ENCODE results near the gene CTNNBL1. TPM values are rescaled to one million over a fixed set of nuclear protein-coding genes. Genes with fewer than 3 reads are reported as not detected.

CTNNBL1 gene
- total and polyA plus RNA-seq, 2 experiments from 2014 or later = 27.6 to 55.0 TPM

DNA sequence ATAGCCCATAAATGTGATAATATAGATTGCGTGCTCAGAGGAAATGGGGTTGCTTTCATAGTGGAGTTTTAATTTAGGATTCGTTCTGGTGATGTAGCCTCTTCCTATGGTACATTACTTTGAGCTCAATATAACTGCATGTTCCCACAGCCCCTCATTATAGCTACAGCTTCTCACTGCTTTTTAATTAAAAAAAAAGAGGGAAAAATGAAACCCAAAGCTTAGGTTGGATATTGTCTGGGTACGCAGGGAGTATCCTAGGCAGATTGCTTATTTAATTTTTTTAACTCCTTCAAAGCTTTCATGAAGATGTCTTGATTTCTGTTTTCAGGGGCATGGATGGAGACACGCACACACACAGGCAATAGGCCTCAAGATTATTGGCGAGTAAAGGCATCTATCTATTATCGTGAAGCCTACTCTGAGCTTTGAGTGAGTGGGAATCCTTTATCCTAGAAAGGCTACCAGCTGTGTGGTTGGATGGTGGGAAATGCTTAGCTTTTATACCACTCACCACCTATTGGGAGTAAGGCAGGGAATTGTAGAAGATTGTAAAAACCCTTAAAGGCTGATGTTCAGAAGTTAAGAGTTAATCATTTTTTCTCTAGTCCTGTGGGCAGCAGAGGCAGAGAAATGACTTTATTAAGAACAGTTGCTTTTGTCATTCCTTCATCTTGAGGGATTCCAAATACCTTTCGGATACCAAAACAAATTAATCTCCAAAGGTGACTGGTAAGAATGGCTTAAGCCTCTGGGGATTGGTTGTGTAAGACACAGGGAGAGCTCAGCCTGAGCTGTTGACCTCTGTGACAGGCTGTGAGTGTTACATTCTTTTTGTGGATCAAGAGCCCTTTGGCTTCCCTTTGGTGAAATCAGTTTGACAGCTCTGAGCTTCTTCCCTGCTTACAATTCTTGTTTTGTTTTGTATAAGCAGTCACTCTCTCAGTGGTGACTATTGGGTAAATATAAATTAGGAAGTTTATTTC, 33.4 kb downstream of the CTNNBL1 start:
- Histone ChIP-seq H2AFZ (no peak overlapping the region), H3K4me1 (ENCODE audit: insufficient read depth) (peaks cover 22% of the 10 kb centered on the region), H3K27me3 (no peaks in the 10 kb centered on the region), H3K4me2 (no peak overlapping the region), H3K9me3 (ENCODE audit: low read depth) (no peaks in the 10 kb centered on the region), H3K36me3 (replicated peaks; ENCODE audit: insufficient read depth, low read depth) (no peaks in the 10 kb centered on the region), H3K27ac (peak overlapping the region; percentile 32), H3K4me3 (no peak overlapping the region), H4K20me1 (ENCODE audit: insufficient read depth, poor library complexity, severe bottlenecking) (no peaks in the 10 kb centered on the region), H3K79me2 (peaks cover 69% of the 10 kb centered on the region), H3K9me2 (replicated peaks; ENCODE audit: insufficient read depth) (no peaks in the 10 kb centered on the region)
- no peak for TF ChIP-seq EZH2phosphoT487 (IDR thresholded peaks at IDR 0.05; ENCODE audit: low read depth, severe bottlenecking, unreplicated experiment)
- TF ChIP-seq EZH2 (IDR thresholded peaks at IDR 0.05; ENCODE audit: borderline replicate concordance) = no peak
- TF ChIP-seq, protein P1, sequence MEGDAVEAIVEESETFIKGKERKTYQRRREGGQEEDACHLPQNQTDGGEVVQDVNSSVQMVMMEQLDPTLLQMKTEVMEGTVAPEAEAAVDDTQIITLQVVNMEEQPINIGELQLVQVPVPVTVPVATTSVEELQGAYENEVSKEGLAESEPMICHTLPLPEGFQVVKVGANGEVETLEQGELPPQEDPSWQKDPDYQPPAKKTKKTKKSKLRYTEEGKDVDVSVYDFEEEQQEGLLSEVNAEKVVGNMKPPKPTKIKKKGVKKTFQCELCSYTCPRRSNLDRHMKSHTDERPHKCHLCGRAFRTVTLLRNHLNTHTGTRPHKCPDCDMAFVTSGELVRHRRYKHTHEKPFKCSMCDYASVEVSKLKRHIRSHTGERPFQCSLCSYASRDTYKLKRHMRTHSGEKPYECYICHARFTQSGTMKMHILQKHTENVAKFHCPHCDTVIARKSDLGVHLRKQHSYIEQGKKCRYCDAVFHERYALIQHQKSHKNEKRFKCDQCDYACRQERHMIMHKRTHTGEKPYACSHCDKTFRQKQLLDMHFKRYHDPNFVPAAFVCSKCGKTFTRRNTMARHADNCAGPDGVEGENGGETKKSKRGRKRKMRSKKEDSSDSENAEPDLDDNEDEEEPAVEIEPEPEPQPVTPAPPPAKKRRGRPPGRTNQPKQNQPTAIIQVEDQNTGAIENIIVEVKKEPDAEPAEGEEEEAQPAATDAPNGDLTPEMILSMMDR (IDR thresholded peaks at IDR 0.05; ENCODE audit: poor library complexity) = no peak
- DNase-seq (ENCODE audit: low spot score) = peak; percentile 27
- WGBS (ENCODE audit: low lambda C conversion rate, missing lambda C conversion rate) = 82% methylated on average over 7 of the region's 7 CpGs

DNA sequence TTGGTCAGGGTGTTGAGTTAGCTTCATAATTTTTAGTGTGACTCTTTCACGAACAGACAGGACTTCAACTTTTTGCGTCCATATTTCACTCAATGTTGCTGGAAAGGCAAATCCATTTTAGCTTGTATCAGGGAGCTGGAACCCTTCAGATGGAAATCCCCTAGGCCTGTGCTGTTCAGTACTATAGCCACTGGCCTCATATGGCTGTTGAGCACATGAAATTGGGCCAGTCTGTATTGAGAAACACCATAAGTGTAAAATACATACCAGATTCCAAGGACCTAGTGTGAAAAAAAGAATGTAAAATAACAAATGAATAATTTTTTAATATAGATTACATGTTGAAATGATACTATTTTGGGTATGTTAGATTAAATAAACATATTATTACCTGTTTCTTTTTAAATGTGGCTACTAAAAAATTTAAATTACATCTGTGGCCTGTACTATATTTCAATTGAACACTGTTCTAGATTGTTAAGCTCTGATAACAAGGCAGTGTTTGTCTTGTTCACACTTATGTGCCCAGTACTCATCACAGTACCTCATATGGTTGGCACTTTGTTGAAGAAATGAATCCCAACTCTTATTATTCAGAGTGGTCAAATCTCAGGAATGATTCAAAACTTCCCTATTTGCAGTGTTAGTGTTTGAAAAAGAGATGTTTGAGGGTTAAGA, 34.3 kb downstream of the CTNNBL1 start:
- Histone ChIP-seq H3K79me2 (peaks cover 69% of the 10 kb centered on the region), H3K4me1 (ENCODE audit: insufficient read depth) (peaks cover 23% of the 10 kb centered on the region), H3K9me2 (replicated peaks; ENCODE audit: insufficient read depth) (no peaks in the 10 kb centered on the region), H3K4me3 (no peak overlapping the region), H2AFZ (no peak overlapping the region), H3K4me2 (no peak overlapping the region), H3K27me3 (no peaks in the 10 kb centered on the region), H3K36me3 (replicated peaks; ENCODE audit: insufficient read depth, low read depth) (no peaks in the 10 kb centered on the region), H4K20me1 (ENCODE audit: insufficient read depth, poor library complexity, severe bottlenecking) (no peaks in the 10 kb centered on the region), H3K9me3 (ENCODE audit: low read depth) (no peaks in the 10 kb centered on the region), H3K27ac (peak overlapping the region; percentile 32)
- DNase-seq (ENCODE audit: low spot score) = no peak
- WGBS (ENCODE audit: low lambda C conversion rate, missing lambda C conversion rate) = 80% methylated on average over 2 of the region's 2 CpGs
- TF ChIP-seq EZH2 (IDR thresholded peaks at IDR 0.05; ENCODE audit: borderline replicate concordance) = no peak
- TF ChIP-seq, protein P1 (IDR thresholded peaks at IDR 0.05; ENCODE audit: poor library complexity) = no peak
- no peak for TF ChIP-seq EZH2phosphoT487 (IDR thresholded peaks at IDR 0.05; ENCODE audit: low read depth, severe bottlenecking, unreplicated experiment)

DNA sequence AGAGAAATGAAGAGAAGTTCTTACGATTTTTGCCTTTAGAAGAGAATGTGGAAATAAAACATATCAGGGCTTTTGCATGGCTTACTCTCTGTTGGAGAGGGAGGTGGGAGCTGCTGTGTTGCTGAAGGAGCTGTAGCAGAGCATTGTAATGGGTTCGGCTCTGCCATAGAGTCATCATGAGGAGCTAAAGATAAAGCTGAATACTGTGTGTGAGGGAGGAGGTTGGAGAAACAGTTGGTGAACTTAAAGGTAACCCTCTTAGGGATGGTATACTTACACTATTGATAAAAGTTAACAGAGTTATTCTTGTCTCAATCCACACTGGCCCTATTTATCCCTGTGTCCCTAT, 34.8 kb downstream of the CTNNBL1 start:
- Histone ChIP-seq H3K4me2 (no peak overlapping the region), H3K4me1 (ENCODE audit: insufficient read depth) (peaks cover 27% of the 10 kb centered on the region), H4K20me1 (ENCODE audit: insufficient read depth, poor library complexity, severe bottlenecking) (no peaks in the 10 kb centered on the region), H3K9me3 (ENCODE audit: low read depth) (no peaks in the 10 kb centered on the region), H3K4me3 (no peak overlapping the region), H3K27ac (peak overlapping the region; percentile 27), H3K27me3 (no peaks in the 10 kb centered on the region), H3K79me2 (peaks cover 68% of the 10 kb centered on the region), H3K36me3 (replicated peaks; ENCODE audit: insufficient read depth, low read depth) (no peaks in the 10 kb centered on the region), H3K9me2 (replicated peaks; ENCODE audit: insufficient read depth) (no peaks in the 10 kb centered on the region), H2AFZ (no peak overlapping the region)
- TF ChIP-seq EZH2phosphoT487 (IDR thresholded peaks at IDR 0.05; ENCODE audit: low read depth, severe bottlenecking, unreplicated experiment) (no peak), EZH2 (IDR thresholded peaks at IDR 0.05; ENCODE audit: borderline replicate concordance) (no peak)
- TF ChIP-seq, protein P1 (IDR thresholded peaks at IDR 0.05; ENCODE audit: poor library complexity) = no peak
- WGBS (ENCODE audit: low lambda C conversion rate, missing lambda C conversion rate) = 97% methylated on average over 2 of the region's 2 CpGs
- no peak for DNase-seq (ENCODE audit: low spot score)

Measured in hepatocyte (in vitro differentiated cells).